NCI-H460 (cell line): Measurements from ENCODE around the gene IQGAP2. TPM values are rescaled to one million over a fixed set of nuclear protein-coding genes. Genes with fewer than 3 reads are reported as not detected.

Experiments used
- DNase-seq: peaks from one replicate; pipeline ENCODE4 v3.0.0-alpha.2; 2016; ENCODE audit warnings: low read depth; ENCODE audit errors: extremely low read depth
- total RNA-seq: library from RNA; depleted of rRNA; stranded (reverse); fragments of >200 nt; shearing (Covaris generic); gene quantifications from 2 replicates; pipeline ENCODE4 v1.2.3, GENCODE V29; 2014

IQGAP2 gene
- total RNA-seq, 1 experiment from 2014 or later, result 0.15 TPM

DNA sequence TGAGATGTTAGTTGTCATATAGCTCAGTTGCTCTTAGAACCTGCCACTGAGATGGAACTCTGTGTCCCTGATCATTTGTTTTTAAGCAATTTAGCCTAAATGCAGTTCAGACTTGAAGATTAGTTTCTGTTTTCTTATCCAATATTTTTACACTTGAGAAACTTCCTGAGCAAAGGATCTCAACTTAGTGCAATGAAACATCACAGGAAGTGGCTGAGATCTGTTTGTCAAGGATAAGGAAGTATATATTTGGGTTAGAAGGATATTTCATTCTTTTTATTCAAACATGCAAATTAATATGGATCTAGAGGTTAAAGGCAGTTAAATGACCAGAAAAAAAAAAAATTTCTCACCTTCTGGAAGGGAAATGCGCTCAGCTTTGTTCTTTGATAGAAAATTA is 293.2 kb downstream of the IQGAP2 start:
- DNase-seq, result no peak

DNA sequence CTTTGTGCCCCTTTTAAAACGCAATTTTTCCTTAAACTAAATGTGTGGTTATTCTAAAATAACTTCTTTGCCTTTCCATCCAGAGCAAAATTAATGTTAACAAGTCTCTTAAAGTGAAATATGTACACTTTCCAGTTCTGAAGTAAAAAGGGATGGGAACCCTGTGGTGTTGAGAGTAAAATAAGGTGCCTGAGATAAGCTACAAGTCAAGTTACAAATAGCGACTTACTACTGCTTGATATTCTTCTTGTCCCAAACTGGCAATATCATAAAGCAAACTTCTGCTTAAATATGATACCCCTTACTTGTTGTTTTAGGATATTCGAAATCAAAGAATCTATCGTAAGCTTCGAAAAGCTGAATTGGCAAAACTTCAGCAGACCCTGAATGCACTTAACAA is 294.6 kb downstream of the IQGAP2 start:
- DNase-seq, result no peak

- DNase-seq, result no peak
Observed at GRCh38 chr5:76700571-76700970, 297.5 kb downstream of the IQGAP2 start.

GRCh38 chr5:76701298-76701697 is 298.2 kb downstream of the IQGAP2 start:
- peak; percentile 67 for DNase-seq

DNA sequence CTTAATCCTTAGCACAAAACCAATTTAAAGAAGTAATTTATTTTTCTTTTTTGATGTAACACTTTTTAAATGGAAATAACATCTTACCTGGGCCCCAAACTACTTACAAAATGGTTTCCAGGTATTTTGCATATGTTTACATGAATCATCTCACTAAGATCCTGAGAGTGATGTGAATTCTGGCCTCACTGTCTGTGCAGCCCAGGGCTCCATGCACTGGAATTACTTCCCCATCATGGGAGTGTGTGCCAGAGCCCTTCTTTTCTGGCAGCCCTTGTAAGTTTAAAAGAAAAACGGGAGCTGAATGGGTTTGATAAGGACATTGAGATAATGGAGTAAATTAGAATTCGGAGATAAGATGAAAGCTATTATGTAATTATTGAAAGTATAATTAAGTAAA is 300.6 kb downstream of the IQGAP2 start:
- no peak for DNase-seq

DNA sequence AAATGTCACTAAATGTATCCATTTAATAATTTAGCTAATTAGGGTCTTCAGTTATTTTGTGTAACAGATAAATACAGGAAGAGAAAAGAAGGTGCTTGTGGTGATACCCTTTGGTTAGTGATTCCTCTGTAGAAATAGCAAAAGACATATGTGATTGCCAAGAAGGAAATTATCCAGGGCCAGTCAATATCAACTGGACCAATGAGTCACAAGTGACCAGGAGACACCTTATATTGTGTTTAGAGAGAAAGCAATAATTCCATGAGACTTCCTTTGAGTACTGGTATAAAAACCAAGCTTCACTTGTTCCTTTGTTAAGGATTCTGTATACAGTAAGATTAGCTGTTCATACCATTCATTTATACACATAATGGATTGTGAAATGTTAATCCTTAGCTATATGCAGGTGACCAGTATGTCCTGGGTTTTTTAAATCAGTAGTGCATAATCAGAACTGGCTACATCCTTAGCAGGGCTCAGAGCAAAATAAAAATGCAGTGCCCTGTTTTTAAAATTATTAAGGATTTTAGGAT is 301.1 kb downstream of the IQGAP2 start:
- DNase-seq, result no peak

GRCh38 chr5:76705574-76705973 is 302.5 kb downstream of the IQGAP2 start:
- DNase-seq, result no peak

- DNase-seq, result no peak
Observed at GRCh38 chr5:76709762-76710161, 306.7 kb downstream of the IQGAP2 start.

DNA sequence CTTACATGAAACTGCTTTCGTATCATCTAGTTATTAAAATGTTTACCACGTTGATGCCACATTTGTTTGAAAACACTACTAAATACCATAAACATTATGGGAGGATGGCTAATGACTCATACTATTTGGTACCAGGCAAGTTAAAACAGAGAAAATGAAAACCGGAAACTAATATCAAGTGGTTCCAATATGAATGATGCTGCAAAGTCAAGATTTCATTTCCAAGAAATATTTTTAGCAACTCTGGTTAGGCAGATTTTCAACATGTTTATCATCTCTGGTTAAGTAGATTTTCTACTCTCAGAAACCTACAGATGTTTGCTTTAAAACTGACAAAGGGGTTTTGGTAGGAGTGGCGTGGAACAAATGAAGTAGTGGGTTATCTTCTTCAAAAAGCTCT is 307.9 kb downstream of the IQGAP2 start:
- no peak for DNase-seq

- no peak for DNase-seq
Observed at GRCh38 chr5:76714751-76715485, 311.8 kb downstream of the IQGAP2 start.

DNA sequence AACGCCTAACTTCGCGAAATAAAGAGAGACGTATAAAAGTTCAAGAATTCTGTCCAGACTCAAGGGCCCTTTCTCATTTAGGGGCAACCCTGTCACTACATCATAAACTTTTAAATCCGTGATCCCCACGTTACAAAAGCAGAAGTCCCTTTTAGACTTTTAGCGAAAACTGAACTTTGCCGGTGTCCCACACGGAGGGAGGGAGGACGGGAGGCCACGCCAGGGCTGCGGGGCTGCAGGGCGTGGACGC is 312.3 kb downstream of the IQGAP2 start:
- DNase-seq, result no peak

DNA sequence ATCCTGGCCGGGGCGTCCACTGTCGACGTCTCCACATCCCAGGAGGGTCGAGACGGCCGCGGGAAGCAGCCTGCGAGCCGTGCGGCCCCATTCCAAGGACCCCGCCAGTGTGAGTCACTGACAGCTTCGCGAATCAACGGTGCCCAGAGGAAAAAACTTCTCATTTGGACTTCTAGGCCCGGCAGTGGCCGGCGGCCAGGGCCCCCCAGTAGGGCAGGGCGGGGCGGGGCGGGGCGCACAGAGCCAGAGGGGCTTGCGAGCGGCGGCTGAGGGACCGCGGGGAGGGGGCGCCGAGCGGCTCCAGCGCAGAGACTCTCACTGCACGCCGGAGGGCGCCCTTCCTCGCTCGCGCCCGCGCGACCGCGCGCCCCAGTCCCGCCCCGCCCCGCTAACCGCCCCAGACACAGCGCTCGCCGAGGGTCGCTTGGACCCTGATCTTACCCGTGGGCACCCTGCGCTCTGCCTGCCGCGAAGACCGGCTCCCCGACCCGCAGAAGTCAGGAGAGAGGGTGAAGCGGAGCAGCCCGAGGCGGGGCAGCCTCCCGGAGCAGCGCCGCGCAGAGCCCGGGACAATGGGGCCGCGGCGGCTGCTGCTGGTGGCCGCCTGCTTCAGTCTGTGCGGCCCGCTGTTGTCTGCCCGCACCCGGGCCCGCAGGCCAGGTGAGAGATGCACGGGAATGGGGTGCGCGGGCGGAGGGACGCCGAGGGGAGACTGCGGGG is 312.8 kb downstream of the IQGAP2 start, which contains the start of gene F2R:
Gene F2R, plus strand, starts transcription at position 391 of the 720 bp plus-strand sequence. Its CDS starts 182 bp downstream, at position 573.
- peak; percentile 17 for DNase-seq

- no peak for DNase-seq
Observed at GRCh38 chr5:76716456-76717157, 313.5 kb downstream of the IQGAP2 start.

DNA sequence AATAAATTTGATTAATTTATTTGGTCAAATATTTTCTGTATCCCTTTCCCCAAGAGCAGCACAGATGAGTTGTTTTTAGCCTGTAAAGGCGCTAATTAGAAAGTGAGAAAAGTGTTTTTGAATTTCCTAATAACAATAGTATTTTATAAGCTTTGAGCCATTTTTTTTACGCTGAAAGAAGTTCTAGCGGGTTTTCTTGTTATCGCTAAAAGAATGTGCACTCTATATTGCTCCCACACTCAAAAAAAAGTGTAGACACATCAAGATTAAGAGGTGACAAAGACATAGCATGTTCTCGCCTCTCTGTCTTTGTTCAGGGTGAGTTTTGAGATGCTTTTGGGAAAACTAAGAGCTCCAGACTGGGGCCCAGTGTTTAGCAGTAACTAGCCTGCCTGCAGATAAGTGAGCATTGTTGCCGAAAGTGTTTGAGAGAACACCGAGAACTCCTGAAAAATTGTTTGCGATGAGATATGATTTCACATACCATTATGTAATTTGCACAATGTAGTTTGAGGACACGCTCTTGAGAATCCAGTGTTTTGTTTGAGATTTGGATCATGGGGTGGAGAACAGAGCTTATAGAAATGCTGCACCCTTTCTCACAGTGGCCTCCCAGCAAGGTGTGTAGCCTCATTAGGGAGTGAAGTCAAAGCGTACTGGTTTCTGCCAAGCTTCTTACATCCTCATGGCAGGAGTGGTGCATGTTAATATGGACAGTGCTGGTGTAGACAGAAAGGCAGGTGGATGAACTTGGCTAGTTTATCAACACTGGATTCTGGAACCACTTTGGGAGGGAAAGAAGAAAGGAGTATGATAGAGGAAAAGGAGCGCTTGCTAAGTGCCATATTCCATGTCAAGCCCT is 314.4 kb downstream of the IQGAP2 start:
- DNase-seq, result no peak

GRCh38 chr5:76718381-76718832 is 315.3 kb downstream of the IQGAP2 start:
- DNase-seq, result no peak

GRCh38 chr5:76718880-76719279 is 315.8 kb downstream of the IQGAP2 start:
- DNase-seq, result no peak

GRCh38 chr5:76720988-76721569 is 318.0 kb downstream of the IQGAP2 start:
- no peak for DNase-seq

DNA sequence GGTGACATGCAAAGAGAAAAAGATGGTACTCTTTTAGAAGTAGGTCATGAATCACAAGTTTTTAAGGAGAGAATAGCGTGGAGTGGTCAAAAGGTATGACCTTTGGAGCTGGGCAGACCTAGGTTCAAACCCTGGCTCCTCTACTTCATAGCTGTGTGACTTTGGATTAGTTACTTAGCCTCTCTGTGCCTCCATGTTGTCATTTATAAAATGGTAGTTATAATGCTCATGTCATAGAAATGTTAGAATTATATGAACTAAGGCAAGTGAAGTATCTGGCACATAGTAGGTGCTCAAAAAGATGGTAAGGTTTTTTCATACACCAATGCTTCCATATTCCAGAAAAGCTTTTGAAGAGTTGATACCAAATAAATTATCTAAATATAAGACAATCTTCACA is 320.2 kb downstream of the IQGAP2 start:
- no peak for DNase-seq

DNA sequence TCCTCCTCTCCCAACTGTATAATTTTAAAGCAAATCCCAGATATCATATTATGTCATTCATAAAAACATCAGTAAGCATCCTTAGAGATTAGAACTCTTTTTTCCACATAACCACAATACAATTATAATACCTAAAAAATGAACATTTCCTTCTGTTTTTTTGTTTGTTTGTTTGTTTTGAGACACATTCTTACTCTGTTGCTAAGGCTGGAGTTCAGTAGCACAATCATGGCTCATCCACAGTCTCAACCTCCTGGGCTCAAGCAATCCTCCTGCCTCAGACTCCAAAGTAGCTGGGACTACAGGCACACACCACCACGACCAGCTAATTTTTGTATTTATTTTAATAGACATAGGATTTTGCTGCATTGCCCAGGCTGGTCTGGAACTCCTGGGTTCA is 320.8 kb downstream of the IQGAP2 start:
- no peak for DNase-seq

GRCh38 chr5:76724871-76725270 is 321.8 kb downstream of the IQGAP2 start:
- no peak for DNase-seq
